ENCODE measurements around the gene ZNF484. TPM values are rescaled to one million over a fixed set of nuclear protein-coding genes. Genes with fewer than 3 reads are reported as not detected.
"Not testable (repeated sequence)": the region's sequence is repeated elsewhere in the genome, so short reads cannot be mapped to it uniquely, and the experiment has no call there.

The ZNF484 gene
- total RNA-seq, 1 experiment from 2014 or later = 7.2 TPM

DNA sequence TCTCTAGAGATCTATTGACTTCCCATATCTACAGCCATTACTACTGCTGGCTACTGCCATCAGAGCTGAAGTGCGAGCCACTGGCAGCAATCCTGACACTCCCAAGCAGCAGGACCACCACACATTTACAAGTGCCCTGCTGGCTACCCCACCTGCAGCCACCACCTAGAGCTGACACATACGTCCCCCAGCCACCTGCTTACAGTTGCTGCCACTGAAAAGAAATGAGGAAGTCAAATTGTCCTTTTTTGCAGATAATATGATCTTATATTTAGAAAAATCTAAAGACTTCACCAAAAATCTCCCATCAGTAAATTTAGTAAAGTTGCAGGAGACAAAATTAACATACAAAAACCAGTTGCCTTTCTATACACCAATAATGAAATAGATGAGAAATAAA, 48.4 kb downstream of the ZNF484 start:
- ATAC-seq (no peak), DNase-seq (ENCODE audit: low read depth, low spot score) (no peak)
- Histone ChIP-seq H3K9ac (ENCODE audit: low read length) (no peak overlapping the region), H4K20me1 (ENCODE audit: insufficient read depth) (no peaks in the 10 kb centered on the region), H2AFZ (ENCODE audit: low read depth, low read length, poor library complexity, severe bottlenecking) (no peak overlapping the region), H3K79me2 (ENCODE audit: insufficient read depth, low read length) (no peaks in the 10 kb centered on the region), H3K4me3 (replicated peaks in 1 of 2; ENCODE audit: low read depth in 1 of 2, low read length in 2 of 2) (no peak overlapping the region), H3K36me3 (ENCODE audit: control insufficient read depth in 1 of 2, insufficient read depth in 2 of 2, low read length in 2 of 2) (peaks cover 21 to 26% of the 10 kb centered on the region in 2 experiments), H3K9me3 (ENCODE audit: control insufficient read depth in 1 of 2, insufficient read depth in 1 of 2, low read depth in 1 of 2, low read length in 2 of 2) (no peaks in the 10 kb centered on the region), H3K27ac (ENCODE audit: low read depth, low read length) (no peak overlapping the region), H3K27me3 (ENCODE audit: insufficient read depth, low read length) (no peaks in the 10 kb centered on the region), H3K4me2 (ENCODE audit: low read length) (no peak overlapping the region), H3K4me1 (ENCODE audit: control insufficient read depth in 1 of 2, insufficient read depth in 2 of 2, low read length in 2 of 2) (no peaks in the 10 kb centered on the region), H3K9me2 (ENCODE audit: insufficient read depth) (no peaks in the 10 kb centered on the region)
- ChIA-PET RAD21 (ENCODE audit: low non-redundant PET in 1 of 2, low total read pairs in 2 of 2, uncharacterized antibody in 2 of 2, unreplicated experiment in 2 of 2) (no interaction called here), POLR2A (no interaction called here), CTCF (no interaction called here)
- intact Hi-C loops (cut with micrococcal nuclease) = no loop called here
- TF ChIP-seq, protein P1, sequence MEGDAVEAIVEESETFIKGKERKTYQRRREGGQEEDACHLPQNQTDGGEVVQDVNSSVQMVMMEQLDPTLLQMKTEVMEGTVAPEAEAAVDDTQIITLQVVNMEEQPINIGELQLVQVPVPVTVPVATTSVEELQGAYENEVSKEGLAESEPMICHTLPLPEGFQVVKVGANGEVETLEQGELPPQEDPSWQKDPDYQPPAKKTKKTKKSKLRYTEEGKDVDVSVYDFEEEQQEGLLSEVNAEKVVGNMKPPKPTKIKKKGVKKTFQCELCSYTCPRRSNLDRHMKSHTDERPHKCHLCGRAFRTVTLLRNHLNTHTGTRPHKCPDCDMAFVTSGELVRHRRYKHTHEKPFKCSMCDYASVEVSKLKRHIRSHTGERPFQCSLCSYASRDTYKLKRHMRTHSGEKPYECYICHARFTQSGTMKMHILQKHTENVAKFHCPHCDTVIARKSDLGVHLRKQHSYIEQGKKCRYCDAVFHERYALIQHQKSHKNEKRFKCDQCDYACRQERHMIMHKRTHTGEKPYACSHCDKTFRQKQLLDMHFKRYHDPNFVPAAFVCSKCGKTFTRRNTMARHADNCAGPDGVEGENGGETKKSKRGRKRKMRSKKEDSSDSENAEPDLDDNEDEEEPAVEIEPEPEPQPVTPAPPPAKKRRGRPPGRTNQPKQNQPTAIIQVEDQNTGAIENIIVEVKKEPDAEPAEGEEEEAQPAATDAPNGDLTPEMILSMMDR (IDR thresholded peaks at IDR 0.05 in 2 of 3, conservative IDR thresholded peaks at IDR 0.05 in 1 of 3; ENCODE audit: borderline replicate concordance in 1 of 3, insufficient read depth in 1 of 3, low read depth in 2 of 3, low read length in 2 of 3) = no peak
- no peak for TF ChIP-seq ATF3 (IDR thresholded peaks at IDR 0.05)
- TF ChIP-seq EZH2phosphoT487 (IDR thresholded peaks at IDR 0.05; ENCODE audit: borderline replicate concordance) = no peak
- no peak for TF ChIP-seq SP1 (IDR thresholded peaks at IDR 0.05; ENCODE audit: low read depth)
- no peak for TF ChIP-seq CEBPB (IDR thresholded peaks at IDR 0.05; ENCODE audit: low read depth)
- TF ChIP-seq YY1 (IDR thresholded peaks at IDR 0.05; ENCODE audit: extremely low read depth, insufficient replicate concordance, low read depth, low read length) = no peak
- no peak for TF ChIP-seq EGR1 (IDR thresholded peaks at IDR 0.05; ENCODE audit: low read depth)
- TF ChIP-seq POLR2AphosphoS5 (IDR thresholded peaks at IDR 0.05; ENCODE audit: low read depth, low read length) = no peak
- TF ChIP-seq MAX (IDR thresholded peaks at IDR 0.05) = no peak
- TF ChIP-seq JUND (IDR thresholded peaks at IDR 0.05) = no peak
- TF ChIP-seq EZH2 (IDR thresholded peaks at IDR 0.05) = no peak
- no peak for TF ChIP-seq SRF (IDR thresholded peaks at IDR 0.05; ENCODE audit: low read depth)
- no peak for TF ChIP-seq ZNF274 (IDR thresholded peaks at IDR 0.05; ENCODE audit: low read depth, low read length)
- no peak for TF ChIP-seq SIN3A (IDR thresholded peaks at IDR 0.05; ENCODE audit: low read depth)
- no peak for TF ChIP-seq FOSL1 (IDR thresholded peaks at IDR 0.05; ENCODE audit: low read depth)
- no peak for TF ChIP-seq REST (IDR thresholded peaks at IDR 0.05; ENCODE audit: low read depth)
- TF ChIP-seq ELF1 (IDR thresholded peaks at IDR 0.05; ENCODE audit: borderline replicate concordance, low read depth) = no peak
- BruUV-seq (replicated peaks) = no TSS peak

DNA sequence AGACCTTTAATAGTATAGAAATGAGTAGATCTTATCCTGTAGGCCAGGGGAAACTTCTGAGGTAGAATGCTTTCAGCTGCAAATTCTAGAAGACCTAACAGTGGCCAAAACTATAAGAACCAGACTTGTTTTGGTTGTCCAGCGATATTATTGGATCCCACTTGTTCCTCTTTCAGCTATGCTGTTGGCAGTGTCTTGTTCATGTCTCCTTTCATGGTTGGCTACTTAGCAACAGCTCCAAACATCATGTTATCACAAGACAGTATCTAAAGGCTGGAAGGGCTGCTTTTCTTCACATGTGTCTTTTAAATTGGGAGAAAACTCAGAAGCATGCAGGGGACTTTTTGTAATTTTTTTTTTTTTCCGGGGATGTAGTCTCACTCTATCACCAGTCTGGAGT, 52.8 kb downstream of the ZNF484 start:
- intact Hi-C loops (cut with micrococcal nuclease); CTCF ChIA-PET; H3K4me1 ChIP-seq (ENCODE audit: control insufficient read depth in 1 of 2, insufficient read depth in 2 of 2, low read length in 2 of 2); H2AFZ ChIP-seq (ENCODE audit: low read depth, low read length, poor library complexity, severe bottlenecking); POLR2A ChIA-PET; H3K4me3 ChIP-seq (replicated peaks in 1 of 2; ENCODE audit: low read depth in 1 of 2, low read length in 2 of 2); ATAC-seq; RAD21 ChIA-PET (ENCODE audit: low non-redundant PET in 1 of 2, low total read pairs in 2 of 2, uncharacterized antibody in 2 of 2, unreplicated experiment in 2 of 2); BruUV-seq (replicated peaks); H3K79me2 ChIP-seq (ENCODE audit: insufficient read depth, low read length); H3K9me2 ChIP-seq (ENCODE audit: insufficient read depth); H3K9me3 ChIP-seq (ENCODE audit: control insufficient read depth in 1 of 2, insufficient read depth in 1 of 2, low read depth in 1 of 2, low read length in 2 of 2); H3K9ac ChIP-seq (ENCODE audit: low read length); DNase-seq (ENCODE audit: low read depth, low spot score); H3K4me2 ChIP-seq (ENCODE audit: low read length); H4K20me1 ChIP-seq (ENCODE audit: insufficient read depth); H3K27me3 ChIP-seq (ENCODE audit: insufficient read depth, low read length); H3K27ac ChIP-seq (ENCODE audit: low read depth, low read length): not testable (repeated sequence)
- peaks cover 35% of the 10 kb centered on the region in 2 experiments for H3K36me3 ChIP-seq (ENCODE audit: control insufficient read depth in 1 of 2, insufficient read depth in 2 of 2, low read length in 2 of 2)
